HUES48 (cell line): ENCODE measurements around the gene FLCN.

Experiments
- H3K27ac ChIP-seq: one replicate; pipeline ENCODE4 v1.7.0; 2013; ENCODE audit warnings: low read depth, low read length, inconsistent platforms
- H3K27me3 ChIP-seq: 2 replicates; pipeline ENCODE4 v1.6.1; 2013; ENCODE audit warnings: mild to moderate bottlenecking, low read length; ENCODE audit not compliant: control insufficient read depth, insufficient read depth
- H3K36me3 ChIP-seq: 2 replicates; pipeline ENCODE4 v1.6.1; 2013; ENCODE audit warnings: low read length; ENCODE audit not compliant: control insufficient read depth, insufficient read depth
- H3K4me1 ChIP-seq: 2 replicates; pipeline ENCODE4 v1.6.1; 2013; ENCODE audit warnings: mild to moderate bottlenecking, low read length; ENCODE audit not compliant: control insufficient read depth, insufficient read depth
- H3K4me3 ChIP-seq: 2 replicates; pipeline ENCODE4 v1.5.1; 2013; ENCODE audit warnings: mild to moderate bottlenecking, low read depth, low read length
- H3K9ac ChIP-seq: 2 replicates; pipeline ENCODE4 v1.6.1; 2013; ENCODE audit warnings: mild to moderate bottlenecking, low read depth, low read length, moderate library complexity
- H3K9me3 ChIP-seq: 2 replicates; pipeline ENCODE4 v1.6.1; 2013; ENCODE audit warnings: low read length; ENCODE audit not compliant: control insufficient read depth, insufficient read depth

Gene FLCN

DNA sequence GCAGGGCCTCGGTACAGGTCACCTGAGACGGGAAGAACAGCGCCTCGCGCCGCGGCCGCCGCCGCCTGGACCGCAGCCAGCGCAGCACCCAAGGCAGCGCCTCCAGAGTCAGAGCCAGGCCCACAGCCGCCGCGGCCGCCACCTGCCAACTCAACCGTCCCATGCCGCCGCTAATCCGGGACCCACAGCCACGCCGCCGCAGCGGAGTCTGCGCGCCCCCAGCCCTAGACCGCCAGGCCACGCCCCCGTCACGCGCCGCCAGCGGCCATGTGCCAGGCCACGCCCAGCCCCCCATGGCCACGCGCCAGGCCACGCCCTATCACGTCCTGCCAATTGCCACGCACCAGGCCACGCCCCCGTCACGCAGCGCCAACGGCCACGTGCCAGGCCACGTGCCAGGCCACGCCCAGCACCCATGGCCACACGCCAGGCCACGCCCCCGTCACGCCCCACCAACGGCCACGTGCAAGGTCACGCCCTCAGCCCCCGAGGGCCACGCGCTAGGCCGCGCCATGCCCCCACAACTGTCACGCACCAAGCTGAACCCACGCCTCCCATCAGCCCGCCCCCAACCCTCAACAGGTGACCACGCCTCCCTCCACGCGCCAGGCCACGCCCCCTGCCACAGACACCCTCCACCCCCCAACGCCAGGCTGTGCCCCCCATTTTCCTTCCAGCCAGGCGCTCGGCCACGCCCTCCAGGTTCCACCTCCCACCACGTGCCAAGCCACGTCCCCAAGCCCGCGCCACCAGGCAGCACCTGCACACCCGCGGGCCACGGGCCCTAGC is 30.6 kb downstream of the FLCN start, which contains the start of gene PLD6:
Gene PLD6 (minus strand): TSS at position 210 of the 789 bp plus-strand sequence. CDS start 47 bp downstream, at position 163.
- no peak within 1 kb of the TSS for H3K9ac ChIP-seq
- no peaks in the 10 kb centered on the region for H3K4me1 ChIP-seq
- H3K36me3 ChIP-seq, result no peaks in the 10 kb centered on the region
- no peak within 1 kb of the TSS for H3K4me3 ChIP-seq
- no peak within 1 kb of the TSS for H3K27ac ChIP-seq
- no peaks in the 10 kb centered on the region for H3K9me3 ChIP-seq
- H3K27me3 ChIP-seq, result no peaks in the 10 kb centered on the region

DNA sequence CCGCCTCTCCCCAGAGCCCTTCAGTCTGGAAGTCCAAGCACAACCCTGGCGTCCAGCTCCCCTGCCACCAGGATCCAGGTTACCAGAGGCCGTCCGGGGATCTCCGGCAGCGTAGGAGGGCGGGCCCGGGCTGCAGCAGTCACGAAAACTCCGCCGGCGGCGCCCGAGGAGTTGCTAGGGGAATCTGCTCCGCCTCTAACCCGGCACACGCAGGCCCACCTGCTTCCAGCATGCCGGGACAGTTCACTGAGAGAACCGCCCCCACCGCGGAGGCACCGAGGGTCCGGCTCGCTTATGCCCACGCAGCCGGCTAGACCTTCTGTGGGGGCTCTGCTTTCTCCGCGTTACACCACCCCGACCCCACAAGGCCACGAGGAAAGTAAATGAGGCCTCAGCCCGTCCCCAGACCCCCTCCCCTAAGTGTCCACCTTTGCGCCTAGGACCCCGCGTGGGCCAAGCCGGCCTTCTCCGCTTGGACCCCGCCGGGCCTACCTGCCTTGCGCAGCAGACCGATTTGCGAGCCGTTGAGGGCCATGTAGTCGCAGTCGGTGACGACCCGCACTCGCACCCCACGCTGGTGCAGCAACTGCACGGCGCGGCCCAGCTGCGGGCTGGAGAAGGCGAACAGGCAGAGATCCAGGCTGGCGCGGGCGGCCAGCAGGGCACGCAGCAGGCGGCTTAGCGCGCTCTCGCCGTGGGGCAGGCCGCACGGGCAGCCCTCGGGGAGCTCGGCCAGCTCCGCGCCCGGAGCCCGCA is 31.4 kb downstream of the FLCN start:
- H3K27ac ChIP-seq, result no peak overlapping the region
- no peaks in the 10 kb centered on the region for H3K4me1 ChIP-seq
- no peaks in the 10 kb centered on the region for H3K36me3 ChIP-seq
- no peak overlapping the region for H3K4me3 ChIP-seq
- H3K27me3 ChIP-seq, result no peaks in the 10 kb centered on the region
- H3K9ac ChIP-seq, result no peak overlapping the region
- no peaks in the 10 kb centered on the region for H3K9me3 ChIP-seq

DNA sequence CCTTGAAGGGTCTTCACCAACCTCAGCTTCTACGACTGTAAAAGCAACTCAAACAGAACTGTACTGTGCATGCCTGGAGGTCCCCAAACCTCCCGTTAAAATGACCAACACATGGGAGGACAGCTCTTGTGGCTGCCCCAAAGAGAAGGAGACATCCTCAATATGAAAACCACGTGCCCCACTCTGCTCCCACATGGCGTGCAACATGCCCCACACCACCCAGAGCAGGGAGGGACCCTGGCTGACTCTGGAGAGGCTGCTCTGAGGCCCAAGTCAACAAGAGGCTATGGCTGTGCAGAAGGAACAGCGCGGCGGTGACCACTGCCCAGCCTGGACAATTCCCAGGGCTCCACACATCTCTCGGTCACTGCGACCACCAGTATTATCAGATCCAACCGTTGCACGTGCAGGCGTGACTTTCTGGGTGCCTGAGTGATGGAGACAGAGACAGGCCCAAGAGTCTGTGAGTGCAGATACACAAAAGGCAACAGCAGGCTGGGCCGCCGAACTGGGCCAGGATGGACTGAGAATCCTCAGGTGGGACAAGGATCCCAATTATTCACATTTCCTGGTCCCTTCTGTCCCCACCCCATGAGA is 32.2 kb downstream of the FLCN start:
- Histone ChIP-seq H3K4me3 (no peak overlapping the region), H3K9ac (no peak overlapping the region), H3K27me3 (no peaks in the 10 kb centered on the region), H3K4me1 (no peaks in the 10 kb centered on the region), H3K36me3 (no peaks in the 10 kb centered on the region), H3K9me3 (no peaks in the 10 kb centered on the region), H3K27ac (no peak overlapping the region)

DNA sequence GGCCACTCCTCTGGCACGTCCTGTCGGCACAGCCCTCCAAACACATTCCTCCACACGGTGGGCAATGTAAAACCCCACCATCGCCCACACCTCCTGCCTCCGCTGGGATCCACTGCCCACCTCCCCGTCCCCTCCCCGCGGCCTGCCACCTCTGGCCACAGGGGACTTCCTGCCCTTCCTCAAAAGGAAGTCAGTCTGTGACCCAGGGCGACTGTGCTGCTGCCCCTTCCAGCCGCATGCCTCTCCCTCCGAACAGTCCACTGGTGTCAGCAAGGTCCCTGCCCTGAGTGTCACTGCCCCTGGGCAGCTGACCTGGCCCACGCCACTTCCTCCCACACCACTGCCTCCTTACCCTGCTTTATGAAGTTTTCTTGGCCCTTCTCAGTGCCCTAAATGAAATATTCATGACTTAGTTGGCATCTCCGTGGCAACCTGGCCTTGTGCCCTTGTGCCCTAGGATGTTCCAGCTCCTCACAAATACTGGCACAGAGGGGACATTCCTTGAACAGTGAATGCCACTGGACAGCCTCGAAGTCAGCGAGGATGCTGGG is 32.9 kb downstream of the FLCN start:
- Histone ChIP-seq H3K9ac (no peak overlapping the region), H3K36me3 (no peaks in the 10 kb centered on the region), H3K4me3 (no peak overlapping the region)

GRCh38 chr17:17203173-17203730 is 33.7 kb downstream of the FLCN start:
- H3K4me3 ChIP-seq, result no peak overlapping the region
- no peaks in the 10 kb centered on the region for H3K4me1 ChIP-seq
- no peak overlapping the region for H3K27ac ChIP-seq
- no peak overlapping the region for H3K9ac ChIP-seq
- no peaks in the 10 kb centered on the region for H3K27me3 ChIP-seq
- H3K36me3 ChIP-seq, result no peaks in the 10 kb centered on the region
- no peaks in the 10 kb centered on the region for H3K9me3 ChIP-seq

More for the DNA sequence above, 32.9 kb downstream of the FLCN start:
- H3K9me3 ChIP-seq, result no peaks in the 10 kb centered on the region
- H3K27ac ChIP-seq, result no peak overlapping the region
- H3K27me3 ChIP-seq, result no peaks in the 10 kb centered on the region
- no peaks in the 10 kb centered on the region for H3K4me1 ChIP-seq

- no peak overlapping the region for H3K4me3 ChIP-seq
- H3K27ac ChIP-seq, result no peak overlapping the region
- H3K4me1 ChIP-seq, result no peaks in the 10 kb centered on the region
- H3K9me3 ChIP-seq, result no peaks in the 10 kb centered on the region
- no peak overlapping the region for H3K9ac ChIP-seq
- no peaks in the 10 kb centered on the region for H3K27me3 ChIP-seq
- no peaks in the 10 kb centered on the region for H3K36me3 ChIP-seq
Observed at GRCh38 chr17:17201907-17202306, 35.1 kb downstream of the FLCN start.

DNA sequence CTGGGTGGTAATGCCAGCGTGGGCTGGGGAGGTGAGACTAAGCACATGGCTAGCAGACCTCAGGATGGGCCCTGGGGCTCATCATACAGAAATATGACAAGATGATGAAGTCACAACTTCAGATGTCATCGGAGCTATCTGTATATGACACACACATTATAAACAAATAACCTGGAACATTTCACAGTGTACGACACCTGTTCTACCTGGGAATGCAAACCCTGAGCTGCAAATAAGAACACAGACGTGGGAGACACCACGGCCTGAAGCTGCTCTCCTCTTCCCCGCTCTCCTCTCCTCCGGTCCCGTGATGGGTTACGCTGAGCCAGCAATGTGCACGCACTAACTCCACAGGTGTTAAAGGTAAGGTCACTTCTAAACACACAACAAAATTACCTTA is 35.7 kb downstream of the FLCN start:
- no peak overlapping the region for H3K27ac ChIP-seq
- no peaks in the 10 kb centered on the region for H3K4me1 ChIP-seq
- H3K27me3 ChIP-seq, result no peaks in the 10 kb centered on the region
- no peaks in the 10 kb centered on the region for H3K9me3 ChIP-seq
- no peak overlapping the region for H3K4me3 ChIP-seq
- no peak overlapping the region for H3K9ac ChIP-seq
- no peaks in the 10 kb centered on the region for H3K36me3 ChIP-seq

DNA sequence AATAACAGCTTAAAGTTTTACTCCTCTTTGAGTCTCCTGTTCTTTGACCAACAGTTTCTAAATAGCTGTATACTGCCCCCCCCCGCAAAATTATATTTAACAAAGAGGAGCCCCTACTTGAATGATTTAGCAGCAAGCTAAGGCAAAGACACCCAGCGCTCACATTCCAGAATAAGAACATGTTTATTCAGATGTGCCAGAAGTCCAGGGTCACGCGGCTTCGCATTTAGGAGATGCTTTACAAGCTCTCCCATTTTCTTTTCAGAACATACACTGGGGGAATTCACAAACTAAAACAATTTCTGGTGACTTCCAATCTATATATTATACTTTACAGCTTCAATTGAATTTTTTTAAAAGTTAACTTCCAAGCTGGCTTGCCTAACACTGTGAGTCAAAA is 36.1 kb downstream of the FLCN start:
- Histone ChIP-seq H3K9me3 (no peaks in the 10 kb centered on the region), H3K27me3 (no peaks in the 10 kb centered on the region), H3K27ac (no peak overlapping the region), H3K36me3 (no peaks in the 10 kb centered on the region), H3K4me1 (no peaks in the 10 kb centered on the region), H3K4me3 (no peak overlapping the region), H3K9ac (no peak overlapping the region)

- H3K4me3 ChIP-seq, result no peak overlapping the region
- no peaks in the 10 kb centered on the region for H3K4me1 ChIP-seq
- H3K36me3 ChIP-seq, result no peaks in the 10 kb centered on the region
- no peak overlapping the region for H3K27ac ChIP-seq
- no peaks in the 10 kb centered on the region for H3K9me3 ChIP-seq
- H3K27me3 ChIP-seq, result no peaks in the 10 kb centered on the region
- H3K9ac ChIP-seq, result no peak overlapping the region
Observed at GRCh38 chr17:17200311-17200710, 36.7 kb downstream of the FLCN start.

DNA sequence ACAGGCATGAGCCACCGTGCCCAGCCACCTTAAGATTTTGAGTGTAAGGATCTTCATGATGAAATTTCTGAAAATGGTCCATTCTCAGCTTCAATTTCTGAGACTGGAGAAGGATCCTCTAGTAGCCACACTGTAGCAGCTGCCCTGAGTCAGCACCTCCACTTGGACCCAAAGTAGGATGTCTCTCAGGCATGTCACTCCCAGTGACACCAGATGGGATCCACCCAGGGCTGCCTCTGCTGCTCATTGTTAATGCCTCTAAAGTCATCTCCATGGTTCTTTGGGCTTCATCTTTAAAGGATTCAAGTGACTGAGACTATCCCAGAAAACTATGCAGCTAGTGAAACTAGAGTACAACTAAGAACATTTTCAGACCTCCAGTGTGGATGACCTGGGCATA is 38.7 kb downstream of the FLCN start:
- H3K4me1 ChIP-seq, result no peaks in the 10 kb centered on the region
- H3K4me3 ChIP-seq, result no peak overlapping the region
- H3K27me3 ChIP-seq, result no peaks in the 10 kb centered on the region
- no peak overlapping the region for H3K9ac ChIP-seq
- no peaks in the 10 kb centered on the region for H3K36me3 ChIP-seq
- no peak overlapping the region for H3K27ac ChIP-seq
- no peaks in the 10 kb centered on the region for H3K9me3 ChIP-seq
